Stimulated activated CD8-positive, alpha-beta memory T cell treated with anti-CD3 and anti-CD28 coated beads, Interleukin-4, amount 100 ng/mL, for 24 hours (primary cell): ENCODE results near the gene CRIP2.

Source experiments
- DNase-seq: peaks from one replicate; pipeline ENCODE4 v3.0.0-alpha.2; 2020; ENCODE audit warnings: low read depth

Gene CRIP2

DNA sequence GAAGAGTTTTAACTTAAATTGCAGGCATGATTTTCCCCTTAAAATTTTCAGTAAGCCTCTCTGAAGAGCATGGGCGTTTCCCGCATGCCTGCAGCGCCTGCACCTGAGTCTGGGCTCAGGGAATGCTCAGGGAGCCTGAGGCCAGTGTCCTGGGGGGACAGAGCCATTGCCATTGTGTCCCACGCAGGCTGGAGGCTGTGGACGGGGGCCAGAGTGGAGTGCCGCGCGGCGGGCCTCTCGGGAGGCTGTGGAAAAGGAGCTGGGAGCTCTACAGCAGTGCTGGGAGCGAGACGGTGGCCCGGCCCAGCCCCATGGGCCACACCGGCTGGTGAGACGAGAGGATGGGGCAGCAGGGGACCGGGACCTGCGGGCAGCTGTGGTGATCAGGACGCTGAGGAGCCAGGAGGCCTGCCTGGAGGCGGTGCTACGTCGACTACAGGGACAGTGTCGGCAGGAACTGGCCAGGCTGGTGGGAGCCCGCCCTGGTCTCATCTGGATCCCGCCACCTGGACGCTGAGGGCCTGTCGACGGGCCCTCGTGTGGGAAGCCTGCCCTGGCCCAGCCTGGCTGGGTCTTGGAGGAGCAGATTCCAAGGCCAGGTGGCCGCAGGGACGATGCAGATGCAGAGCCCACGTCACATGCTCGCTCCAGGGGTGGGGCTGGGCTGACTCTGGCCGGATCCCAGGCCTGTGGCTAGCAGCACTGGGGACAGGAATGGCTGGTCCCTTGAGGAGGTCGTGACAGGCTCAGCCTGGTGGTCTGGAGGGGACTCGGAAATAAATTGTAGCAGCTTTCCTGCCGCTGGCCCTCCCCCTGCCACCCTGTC, 24.0 kb downstream of the CRIP2 start:
- no peak for DNase-seq

DNA sequence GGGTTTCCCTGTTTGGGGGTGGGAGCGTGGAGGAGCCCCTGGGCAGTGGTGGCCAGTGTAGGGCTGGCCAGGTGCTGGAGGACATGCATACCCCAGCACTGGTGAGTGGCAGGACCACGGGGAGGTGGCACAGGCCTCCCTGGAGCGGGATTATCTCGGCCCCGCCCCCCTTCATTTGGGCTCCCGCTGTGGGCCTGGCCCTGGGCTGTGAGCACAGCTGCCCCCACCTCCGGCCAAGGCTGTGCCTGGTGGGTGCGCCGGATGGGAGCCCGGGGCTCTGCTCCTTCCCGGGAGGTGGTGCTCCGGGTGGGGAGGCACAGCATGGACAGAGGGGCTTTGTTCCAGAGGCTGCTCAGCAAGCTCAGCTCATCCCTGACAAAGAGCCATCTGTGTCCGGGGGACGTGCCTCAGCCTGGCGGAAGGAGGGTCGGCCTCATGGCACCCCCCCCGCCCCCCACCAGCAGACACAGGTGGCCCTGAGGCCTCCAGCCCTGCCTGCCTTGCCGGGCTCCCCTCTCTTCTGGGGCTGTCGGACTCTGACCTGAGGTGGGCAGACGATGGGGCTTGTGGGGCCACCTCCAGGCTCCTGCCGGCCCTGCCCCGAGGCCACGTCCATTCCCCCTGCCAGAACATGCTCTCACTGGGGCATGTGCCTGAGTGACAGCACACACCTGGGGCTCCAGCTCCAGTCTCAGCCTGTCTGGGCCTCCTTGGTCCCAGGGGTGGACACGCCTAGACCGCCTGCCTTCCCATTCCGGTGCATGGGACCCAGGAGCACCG, 24.8 kb downstream of the CRIP2 start:
- DNase-seq, result no peak

DNA sequence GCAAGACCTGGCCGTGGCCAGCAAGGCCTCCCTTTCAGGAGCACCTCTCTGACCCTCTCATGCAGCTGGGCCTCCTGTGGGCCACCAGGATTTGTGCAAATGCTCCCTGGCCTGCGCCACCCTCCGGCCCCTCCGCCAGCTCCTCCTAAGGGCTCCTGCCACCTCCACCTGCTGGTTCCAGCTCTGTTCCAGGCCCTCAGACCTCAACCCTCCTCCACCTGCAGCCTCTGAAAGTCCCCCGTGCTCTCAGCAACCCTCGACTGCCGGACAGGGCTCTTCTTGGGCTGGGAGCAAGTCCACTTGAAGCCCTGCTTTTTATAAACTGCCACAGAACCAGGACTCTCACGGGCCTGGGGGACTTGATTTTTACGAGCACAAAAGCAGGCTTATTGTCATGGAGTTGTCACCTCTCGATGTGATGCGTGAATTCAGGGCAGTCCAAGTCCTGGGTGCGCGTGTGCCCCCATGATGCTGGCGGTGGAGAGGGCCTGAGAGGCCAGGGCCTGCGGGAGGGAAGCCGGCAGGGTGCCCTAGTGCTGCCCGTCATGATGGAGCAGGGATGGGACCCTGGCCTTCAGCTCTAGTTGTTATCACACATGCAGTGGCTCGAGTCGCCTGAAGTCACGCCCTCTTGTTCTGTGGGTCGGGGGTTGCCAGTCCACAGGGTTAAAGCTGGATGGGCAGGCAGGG, 25.6 kb downstream of the CRIP2 start:
- no peak for DNase-seq

DNA sequence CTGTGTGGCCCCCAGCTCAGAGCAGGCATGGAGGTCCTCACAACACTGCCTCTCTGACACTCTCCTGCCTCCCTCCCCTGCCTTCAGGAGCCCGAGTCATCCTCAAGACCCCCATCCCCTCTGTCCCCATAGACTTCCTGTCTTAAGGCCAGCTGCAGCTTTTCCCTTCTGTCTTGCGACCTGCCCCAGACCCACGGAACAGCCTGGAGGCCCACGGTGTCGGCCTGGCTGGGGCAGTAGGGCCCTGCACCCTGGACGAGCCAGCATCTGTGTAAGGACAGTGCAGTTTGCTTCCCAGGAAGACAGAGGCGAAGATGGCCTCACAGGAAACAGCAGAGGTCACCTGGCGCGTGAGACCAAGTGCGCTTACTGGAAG, 26.1 kb downstream of the CRIP2 start:
- no peak for DNase-seq

DNA sequence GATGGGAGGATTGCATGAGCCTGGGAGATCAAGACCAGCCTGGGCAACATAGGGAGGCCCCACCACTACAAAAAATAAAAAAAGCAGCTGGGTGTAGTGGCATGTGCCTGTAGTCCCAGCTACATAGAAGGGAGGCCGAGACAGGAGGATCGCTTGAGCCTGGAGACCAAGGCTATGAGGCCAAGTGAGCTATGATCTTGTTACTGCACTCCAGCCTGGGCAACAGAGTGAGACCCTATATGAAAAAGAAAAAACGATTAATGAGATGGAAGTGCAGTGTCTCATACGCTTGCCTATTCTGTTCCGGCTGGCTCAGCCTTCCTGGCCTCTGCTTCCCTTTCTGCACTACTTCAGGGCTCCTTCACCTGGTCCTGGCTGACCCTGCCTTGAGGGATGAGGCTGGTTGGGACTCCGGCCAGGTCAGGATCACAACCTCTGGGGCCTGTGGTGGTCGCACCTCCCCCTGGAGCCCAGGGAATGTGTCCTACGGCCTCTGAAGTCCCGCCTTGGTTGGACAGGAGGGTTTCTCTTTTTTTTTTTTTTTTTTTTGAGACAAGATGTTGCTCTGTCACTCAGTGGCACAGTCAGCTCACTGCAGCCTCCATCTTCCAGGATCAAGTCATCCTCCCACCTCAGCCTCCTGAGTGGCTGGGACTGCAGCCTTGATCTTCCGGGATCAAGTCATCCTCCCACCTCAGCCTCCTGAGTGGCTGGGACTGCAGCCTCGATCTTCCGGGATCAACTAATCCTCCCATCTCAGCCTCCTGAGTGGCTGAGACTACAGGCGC, 27.1 kb downstream of the CRIP2 start:
- DNase-seq, result no peak

DNA sequence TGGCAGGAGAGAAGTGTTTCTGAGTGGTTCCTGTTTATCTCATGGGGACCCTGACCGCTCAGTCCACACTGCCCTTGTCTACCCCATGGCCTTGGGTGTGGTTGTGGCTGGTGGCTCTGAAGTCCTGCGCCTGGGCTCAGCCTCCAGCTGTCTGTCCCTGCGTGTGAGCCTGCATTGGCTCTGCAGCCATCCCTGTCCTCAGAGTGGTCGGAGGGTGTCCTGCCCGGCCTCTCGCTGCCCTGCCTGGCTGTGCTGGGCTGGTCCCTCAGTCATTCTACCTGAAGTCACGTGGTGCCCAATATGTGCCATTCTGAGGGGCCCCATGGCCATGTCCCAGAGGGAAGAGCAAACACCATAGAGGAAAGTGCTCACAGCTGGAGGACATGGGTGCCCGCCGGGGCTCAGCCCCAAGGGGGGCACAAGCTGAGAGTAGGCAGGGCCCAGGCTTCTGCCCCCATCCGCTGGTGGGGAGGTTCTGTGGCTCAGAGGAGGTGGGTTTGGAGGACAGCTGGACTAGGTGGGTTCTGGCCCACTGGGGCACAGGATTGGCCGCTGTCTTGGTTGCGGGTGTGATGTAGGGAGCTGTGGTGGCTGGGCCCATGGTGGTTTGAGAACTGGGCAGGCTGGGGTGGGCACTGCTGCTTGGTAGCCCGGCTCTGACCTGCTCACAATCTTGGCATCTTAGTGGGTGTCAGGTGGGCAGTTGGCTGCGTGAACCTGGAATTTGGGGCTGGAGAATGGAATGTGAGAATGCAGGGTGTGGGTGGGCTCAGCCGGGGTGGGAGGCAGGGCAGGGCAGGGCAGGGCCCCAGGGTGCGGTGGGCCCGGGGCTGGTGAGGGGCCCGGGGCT, 28.1 kb downstream of the CRIP2 start:
- no peak for DNase-seq

DNA sequence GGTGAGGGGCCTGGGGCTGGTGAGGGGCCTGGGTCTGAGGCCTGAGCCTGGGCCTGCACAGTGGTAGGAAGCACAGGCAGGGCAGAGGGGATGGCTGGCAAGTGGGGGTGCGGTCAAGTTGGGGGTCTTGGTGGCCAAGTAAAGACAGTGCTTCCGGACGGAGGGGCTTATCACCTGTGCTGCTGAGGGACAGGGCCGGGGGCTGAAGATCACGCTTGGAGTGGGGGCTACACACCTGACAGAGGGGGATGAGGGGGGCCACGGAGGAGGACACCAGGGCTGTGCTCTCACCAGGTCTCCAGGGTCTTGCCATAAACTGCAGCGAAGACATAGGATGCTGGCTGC, 28.6 kb downstream of the CRIP2 start:
- DNase-seq, result no peak

DNA sequence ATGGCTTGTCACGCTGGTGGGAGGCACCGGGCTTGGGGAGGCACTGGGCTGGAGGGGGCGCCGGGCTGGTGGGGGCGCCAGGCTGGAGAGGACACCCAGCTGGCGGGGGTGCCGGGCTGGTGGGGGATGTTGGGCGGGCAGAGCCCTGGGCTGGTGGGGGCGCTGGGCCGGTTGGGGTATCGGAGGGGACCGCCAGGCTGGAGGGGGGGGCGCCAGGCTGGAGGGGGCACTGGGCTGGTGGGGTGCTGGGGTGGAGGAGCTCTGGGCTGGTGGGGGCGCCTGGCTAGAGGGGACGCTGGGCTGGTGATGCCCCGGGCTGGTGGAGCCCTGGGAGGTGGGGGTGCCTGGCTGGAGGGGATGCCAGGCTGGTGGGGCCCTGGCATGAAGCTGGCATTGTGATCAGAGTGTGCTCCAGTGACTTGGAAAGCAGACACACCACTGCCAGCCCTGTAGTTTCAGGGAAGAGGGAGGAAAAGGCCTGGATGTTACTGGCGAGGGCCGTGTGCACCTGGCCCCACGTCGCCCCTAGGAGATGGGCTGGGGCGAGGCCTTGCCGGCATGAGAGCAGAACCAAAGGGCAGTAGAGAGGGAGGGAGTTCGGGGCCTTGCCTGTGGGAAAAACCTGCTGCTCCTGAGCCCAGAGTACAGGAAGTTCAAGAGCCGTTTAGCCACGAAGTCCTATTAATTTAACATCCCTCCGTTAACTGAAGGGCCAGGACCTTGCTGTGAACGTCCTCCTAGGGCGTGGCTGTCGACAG, 29.5 kb downstream of the CRIP2 start:
- DNase-seq, result no peak

DNA sequence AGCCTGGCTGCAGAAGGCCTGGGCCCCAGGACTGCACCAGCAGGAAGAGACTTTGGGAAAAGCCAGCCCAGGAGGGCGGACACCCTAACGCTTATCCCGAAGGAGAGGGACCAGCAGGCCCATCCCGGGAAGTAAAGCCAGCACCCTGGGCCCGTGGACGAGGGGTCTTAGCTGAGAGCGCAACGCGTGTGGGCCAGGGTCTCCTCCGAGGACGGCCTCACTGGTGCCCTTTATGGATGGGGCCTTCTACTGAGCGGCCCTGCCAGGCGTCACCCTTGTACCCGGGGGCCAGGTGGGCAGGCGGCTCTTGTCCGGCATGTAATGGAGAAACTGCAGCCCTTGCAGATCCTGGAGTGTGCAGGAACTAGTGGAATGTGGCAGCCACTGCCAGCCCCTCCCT, 30.5 kb downstream of the CRIP2 start:
- DNase-seq, result no peak

DNA sequence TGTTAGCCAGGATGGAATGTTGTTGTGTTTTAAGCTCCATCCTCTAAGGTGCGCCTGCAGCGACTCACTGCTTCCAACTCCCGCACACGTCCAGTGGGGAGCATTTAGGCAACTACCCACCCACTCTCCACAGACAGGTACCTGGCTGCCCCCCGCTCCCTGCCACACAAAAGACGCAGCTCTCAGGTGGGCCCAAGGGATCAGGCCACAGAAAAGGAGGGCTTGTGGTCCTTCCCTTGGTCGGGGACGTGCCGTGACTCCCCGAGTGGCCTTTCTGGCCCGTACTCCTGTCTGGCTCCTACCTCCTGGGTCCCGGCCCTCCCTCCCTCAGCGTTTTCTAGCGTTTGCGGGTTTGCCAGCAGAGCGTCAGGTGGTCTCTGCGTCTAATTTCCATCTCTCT, 32.6 kb downstream of the CRIP2 start:
- DNase-seq, result no peak

DNA sequence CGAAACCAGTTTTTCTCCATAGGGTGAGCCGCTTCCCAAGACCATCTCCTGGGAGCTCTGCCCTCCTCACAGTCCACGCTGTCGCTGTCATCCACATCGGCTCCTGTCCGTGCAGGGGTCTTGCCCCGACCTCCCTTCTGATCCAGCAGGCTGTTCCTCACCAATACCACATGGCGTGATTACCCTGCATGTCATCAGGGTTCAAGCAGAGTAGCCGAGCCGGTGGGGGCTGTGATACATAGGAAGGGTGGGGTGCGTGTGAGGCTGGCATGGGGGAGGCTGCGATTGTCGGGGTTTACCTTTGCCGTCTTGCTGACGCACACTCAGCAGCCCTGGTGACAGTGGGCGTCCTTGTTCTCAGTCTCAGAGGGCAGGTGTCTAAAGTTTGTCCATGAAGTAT, 33.4 kb downstream of the CRIP2 start:
- DNase-seq, result no peak

DNA sequence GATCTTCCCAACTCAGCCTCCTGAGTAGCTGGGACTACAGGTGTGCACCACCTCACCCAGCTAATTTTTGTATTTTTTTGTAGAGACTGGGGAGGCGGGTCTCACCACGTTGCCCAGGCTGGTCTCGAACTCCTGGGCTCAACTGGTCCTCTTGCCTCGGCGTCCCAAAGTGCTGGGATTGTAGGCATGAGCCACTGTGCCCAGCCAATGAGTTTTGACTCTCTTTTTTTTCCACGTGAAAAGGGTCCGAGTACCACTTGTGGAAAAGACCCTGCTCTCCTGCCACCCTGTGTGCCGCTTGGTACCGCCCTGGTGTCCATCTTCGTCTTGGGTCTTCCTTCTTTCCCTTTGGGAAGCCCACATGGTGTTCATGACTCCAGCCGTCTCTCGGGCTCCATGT, 34.0 kb downstream of the CRIP2 start:
- no peak for DNase-seq

DNA sequence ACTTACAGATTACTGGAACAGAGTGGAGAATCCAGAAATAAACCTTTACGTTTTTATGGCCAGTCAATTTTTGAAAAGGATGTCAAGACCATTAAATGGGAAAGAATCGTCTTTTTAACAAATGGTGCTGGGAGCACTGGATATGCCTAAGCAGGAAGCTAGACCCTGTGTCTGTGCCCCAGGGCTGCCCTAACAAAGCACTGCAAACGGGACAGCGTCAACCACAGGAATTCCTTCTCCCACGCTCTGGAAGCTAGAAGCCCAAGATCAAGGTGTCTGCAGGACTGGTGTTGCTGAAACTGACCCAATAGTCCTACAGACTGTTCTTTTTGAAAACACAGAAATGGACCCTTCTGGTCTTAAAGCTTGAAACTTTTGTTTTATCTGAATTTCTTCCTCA, 42.5 kb downstream of the CRIP2 start:
- DNase-seq, result no peak

DNA sequence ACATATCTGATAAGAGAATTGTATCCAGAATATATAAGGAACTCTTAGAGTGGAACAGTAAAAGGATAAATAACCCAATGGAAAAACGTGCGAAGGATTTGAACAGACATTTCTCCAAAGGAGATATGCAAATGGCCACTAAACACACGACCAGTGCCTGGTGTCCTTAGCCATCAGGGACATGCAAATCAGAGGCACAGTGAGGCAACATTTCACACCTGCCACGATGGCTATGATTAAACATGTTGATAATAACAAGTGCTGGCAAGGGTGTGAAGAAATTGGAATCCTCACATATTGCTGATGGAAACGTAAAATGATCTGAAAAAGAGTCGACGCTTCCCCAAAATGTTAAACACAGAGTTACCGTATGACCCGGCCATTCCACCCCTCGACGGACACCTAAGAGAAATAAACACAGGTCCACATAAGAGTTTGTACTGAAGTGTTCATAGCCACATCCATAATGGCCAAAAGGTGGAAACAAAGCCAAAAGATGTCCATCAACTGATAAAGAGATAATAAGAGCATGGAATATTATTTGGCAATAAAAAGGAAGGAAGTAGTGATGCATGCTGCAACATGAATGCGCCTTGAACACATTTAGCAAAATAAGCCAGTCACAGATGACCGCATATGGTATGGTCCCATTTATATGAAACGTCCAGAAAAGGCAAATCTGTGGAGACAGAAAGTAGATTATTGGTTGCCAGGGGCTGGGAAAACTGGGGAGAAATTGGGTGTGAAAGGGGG, 45.5 kb downstream of the CRIP2 start:
- no peak for DNase-seq

DNA sequence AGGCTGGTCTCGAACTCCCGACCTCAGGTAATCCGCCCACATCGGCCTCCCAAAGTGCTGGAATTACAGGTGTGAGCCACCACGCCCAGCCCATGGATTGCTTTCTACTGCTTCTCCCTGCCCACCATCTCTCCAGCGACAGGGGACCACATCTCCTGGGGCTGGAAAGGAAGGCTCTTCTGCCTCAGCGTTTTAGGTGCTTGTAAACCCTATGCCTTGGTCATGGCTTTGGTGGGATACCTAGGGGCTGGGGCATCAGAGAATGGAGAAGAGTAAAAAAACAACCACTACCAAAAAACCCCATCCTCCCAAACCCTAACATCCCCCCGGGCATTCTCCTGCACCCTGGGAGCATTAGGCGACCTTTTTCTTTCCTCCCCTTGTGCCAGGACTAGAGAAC, 50.7 kb downstream of the CRIP2 start:
- no peak for DNase-seq

DNA sequence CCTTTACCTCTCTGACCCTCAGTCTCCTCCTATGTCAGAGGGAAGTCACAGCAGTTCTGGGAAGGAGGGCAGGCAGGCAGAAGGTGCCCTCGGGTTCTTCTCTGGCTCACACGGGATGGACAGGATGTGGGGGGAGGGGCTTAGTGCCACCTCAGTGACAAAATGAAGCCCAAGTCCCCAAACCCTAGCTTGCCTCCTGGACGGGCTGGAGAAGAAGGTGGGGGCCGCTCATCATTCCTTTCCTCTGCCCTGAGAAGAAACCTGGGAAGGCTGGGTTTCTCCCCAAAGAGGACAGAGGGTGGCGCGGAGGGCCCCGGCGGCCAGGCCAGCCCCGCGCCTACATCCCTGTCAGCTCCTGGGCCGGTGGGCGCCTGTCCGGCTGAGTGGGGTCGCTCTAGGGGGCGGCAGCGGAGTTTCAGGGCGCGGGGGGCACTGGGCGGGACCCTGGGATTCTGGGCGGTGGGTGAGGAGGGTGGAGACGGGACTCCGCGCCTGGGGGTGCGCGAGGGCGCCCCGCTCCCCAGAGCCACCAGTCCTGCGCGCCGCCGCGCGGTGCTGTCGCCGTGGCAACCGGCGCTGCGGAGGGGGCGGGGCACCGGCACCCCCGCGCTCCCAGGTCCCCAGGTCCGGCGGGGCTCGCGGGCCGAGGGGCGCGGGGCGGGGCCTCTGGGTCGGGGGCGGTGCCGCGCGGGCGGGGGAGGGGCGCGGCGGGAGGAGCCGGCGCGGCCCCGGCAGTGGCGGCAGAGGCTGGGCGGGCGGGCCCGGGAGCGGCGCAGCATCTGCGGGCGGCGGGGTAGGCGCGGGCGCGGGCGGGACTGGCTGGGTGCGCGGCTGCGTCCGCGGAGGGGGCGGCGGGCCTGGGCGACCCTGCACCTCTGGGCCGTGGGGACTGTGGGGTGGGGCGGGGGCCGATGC, 51.5 kb downstream of the CRIP2 start, which contains the start of gene TMEM121:
TSS of gene TMEM121 (plus strand) at position 723 of the 915 bp plus-strand sequence. CDS start 2,252 bp downstream, outside the sequence.
- DNase-seq, result no peak

DNA sequence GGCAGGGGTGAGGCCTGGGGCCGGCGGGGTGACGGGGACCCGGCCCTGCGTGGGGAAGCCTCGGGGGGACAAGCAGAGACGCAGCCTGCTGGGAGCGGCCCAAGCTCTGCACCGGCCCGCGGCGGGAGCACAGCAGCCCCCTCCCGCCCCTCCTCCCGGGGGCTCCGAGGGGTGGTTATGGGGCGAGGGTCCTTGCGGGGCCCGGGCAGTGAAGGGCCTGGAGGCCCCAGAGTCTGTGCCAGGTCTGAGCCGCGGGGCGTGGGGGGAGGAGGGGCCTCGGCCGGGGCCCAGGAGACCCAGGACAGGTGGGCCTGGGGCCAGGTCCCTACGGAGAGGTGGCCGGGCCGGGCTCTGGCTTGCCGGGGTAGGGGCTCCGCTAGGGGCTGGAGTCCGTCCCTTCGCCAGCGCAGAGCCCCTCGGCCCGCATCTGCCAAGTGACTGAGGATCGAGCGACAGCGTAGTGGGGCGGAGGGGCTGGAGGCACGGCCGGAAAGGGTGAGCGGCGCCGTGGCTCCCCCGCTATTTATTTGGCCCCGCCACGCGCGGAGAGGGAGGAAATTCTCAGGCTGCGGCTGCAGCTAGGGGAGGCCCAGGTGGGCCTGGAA, 52.3 kb downstream of the CRIP2 start:
- no peak for DNase-seq

DNA sequence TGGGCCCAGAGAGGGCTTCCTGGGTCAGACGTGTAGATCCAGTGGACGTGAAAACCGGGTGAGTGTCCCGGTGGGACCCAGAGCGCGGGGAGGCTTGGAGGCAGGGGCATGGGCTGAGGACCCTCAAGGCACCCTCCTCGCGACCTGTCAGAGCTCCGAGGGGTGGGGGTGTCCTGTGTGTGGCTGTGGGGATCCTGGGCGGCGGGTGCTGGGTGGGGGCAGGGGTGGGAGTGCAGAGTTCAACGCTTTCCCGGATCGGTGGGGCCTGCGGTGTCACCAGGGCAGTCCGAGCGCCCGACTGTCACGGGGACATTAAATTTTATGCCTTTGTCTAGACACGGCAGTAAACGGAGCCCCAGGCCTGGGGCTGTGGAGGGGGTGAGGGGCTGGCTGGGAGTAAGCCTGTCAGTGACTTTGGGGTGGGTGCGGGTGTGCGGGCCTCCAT, 52.8 kb downstream of the CRIP2 start:
- no peak for DNase-seq
